Osteoblast (primary cell): ENCODE data around the gene CNTNAP4. TPM values are rescaled to one million over a fixed set of nuclear protein-coding genes. Genes with fewer than 3 reads are reported as not detected.

Experiments used
- DNase-seq: peaks from one replicate; pipeline ENCODE4 v3.0.0; 2011; ENCODE audit warnings: low spot score, mixed read lengths; ENCODE audit not compliant: insufficient read length; ENCODE audit errors: missing footprints
- H2AFZ ChIP-seq: 2 replicates; pipeline ENCODE4 v1.6.0; 2011; ENCODE audit warnings: mild to moderate bottlenecking, low read length
- H3K27ac ChIP-seq: 2 replicates; pipeline ENCODE4 v1.5.1; 2011; ENCODE audit warnings: mild to moderate bottlenecking, low read depth, low read length, moderate library complexity
- H3K27me3 ChIP-seq: 2 replicates; pipeline ENCODE4 v1.6.0; 2012; ENCODE audit warnings: mild to moderate bottlenecking, control low read depth, inconsistent platforms, low read length, moderate library complexity; ENCODE audit not compliant: insufficient read depth
- H3K36me3 ChIP-seq: 2 replicates; pipeline ENCODE4 v1.5.1; 2011; ENCODE audit warnings: mild to moderate bottlenecking, low read length, control low read depth, moderate library complexity; ENCODE audit not compliant: insufficient read depth
- H3K4me1 ChIP-seq: 2 replicates; pipeline ENCODE4 v1.5.1; 2011; ENCODE audit warnings: mild to moderate bottlenecking, low read length, control low read depth, moderate library complexity; ENCODE audit not compliant: insufficient read depth
- H3K4me2 ChIP-seq: 2 replicates; pipeline ENCODE4 v1.6.0; 2011; ENCODE audit warnings: mild to moderate bottlenecking, low read length; ENCODE audit not compliant: insufficient read depth
- H3K4me3 ChIP-seq: fragments of 200-600 bp; sonication (generic); 3 replicates; pipeline ENCODE4 v1.5.1; 2012; ENCODE audit warnings: mild to moderate bottlenecking, low read length, inconsistent platforms; ENCODE audit not compliant: insufficient read depth
- H3K79me2 ChIP-seq: 2 replicates; pipeline ENCODE4 v1.6.0; 2012; ENCODE audit warnings: mild to moderate bottlenecking, low read length, control low read depth, inconsistent platforms; ENCODE audit not compliant: insufficient read depth
- H3K9me3 ChIP-seq: 2 replicates; pipeline ENCODE4 v1.5.1; 2011; ENCODE audit warnings: low read depth, low read length, control low read depth
- H4K20me1 ChIP-seq: 2 replicates; pipeline ENCODE4 v1.6.0; 2012; ENCODE audit warnings: mild to moderate bottlenecking, low read length, control low read depth; ENCODE audit not compliant: insufficient read depth
- CTCF ChIP-seq: IDR thresholded peaks from 2 replicates; pipeline ENCODE4 v1.5.1; 2011; ENCODE audit warnings: mild to moderate bottlenecking, low read depth, low read length, moderate library complexity; ENCODE audit errors: extremely low read depth
- total RNA-seq: library from RNA; depleted of rRNA; stranded (reverse); fragments of >200 nt; gene quantifications from 2 replicates; pipeline ENCODE4 v1.2.3, GENCODE V29; 2012

Gene CNTNAP4
- total RNA-seq, 1 donor: under 0.01 TPM

DNA sequence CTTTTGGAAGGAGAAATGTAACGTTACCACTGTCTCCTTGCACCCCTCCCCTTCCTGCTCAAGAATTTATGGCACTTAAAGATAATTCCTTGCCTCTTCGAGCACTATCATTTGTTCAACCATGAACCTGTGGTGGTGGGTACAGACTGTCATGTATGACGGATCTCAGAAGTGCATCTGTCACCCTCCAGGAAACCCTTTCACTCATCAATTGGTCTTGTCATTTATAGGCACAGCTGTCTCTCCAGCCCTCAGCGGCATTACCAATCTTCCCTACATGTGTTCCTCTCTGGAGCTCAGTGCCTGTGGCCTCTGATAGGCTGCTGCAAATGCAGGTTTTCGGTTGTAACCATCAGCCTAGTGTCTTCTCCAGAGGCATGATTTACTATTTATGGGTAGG, 15.0 kb downstream of the CNTNAP4 start:
- no peaks in the 10 kb centered on the region for H3K27me3 ChIP-seq
- H2AFZ ChIP-seq: no peak overlapping the region
- no peak overlapping the region for H3K4me2 ChIP-seq
- H3K79me2 ChIP-seq: no peaks in the 10 kb centered on the region
- H3K4me3 ChIP-seq: no peak overlapping the region
- no peak for DNase-seq
- H4K20me1 ChIP-seq: no peaks in the 10 kb centered on the region
- no peaks in the 10 kb centered on the region for H3K9me3 ChIP-seq
- no peak overlapping the region for H3K27ac ChIP-seq
- peaks cover 10% of the 10 kb centered on the region for H3K4me1 ChIP-seq
- no peaks in the 10 kb centered on the region for H3K36me3 ChIP-seq
- TF ChIP-seq CTCF: no peak

DNA sequence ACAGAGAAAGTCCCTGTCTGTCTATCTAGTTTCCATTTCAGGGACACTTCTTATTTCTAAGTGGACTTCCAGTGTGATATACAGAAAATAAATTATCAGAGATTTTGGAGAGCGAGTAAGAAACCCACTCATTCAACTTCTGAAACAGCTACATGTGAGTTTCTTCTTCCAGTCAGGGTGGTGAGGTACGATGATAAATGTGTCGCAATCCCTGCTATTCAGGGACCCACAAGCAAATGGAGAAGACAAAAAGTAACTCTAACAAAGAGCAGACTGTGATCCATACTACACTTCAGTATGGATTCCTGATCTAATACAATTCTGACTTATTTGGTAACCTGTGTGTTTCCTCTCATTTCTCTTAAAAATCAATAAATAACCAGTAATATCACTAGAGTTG, 16.8 kb downstream of the CNTNAP4 start:
- no peak for DNase-seq
- Histone ChIP-seq H3K4me1 (peaks cover 10% of the 10 kb centered on the region), H3K36me3 (no peaks in the 10 kb centered on the region), H4K20me1 (no peaks in the 10 kb centered on the region), H3K9me3 (no peaks in the 10 kb centered on the region), H3K4me3 (no peak overlapping the region), H2AFZ (no peak overlapping the region), H3K27me3 (no peaks in the 10 kb centered on the region), H3K79me2 (no peaks in the 10 kb centered on the region), H3K4me2 (no peak overlapping the region), H3K27ac (no peak overlapping the region)
- no peak for TF ChIP-seq CTCF

DNA sequence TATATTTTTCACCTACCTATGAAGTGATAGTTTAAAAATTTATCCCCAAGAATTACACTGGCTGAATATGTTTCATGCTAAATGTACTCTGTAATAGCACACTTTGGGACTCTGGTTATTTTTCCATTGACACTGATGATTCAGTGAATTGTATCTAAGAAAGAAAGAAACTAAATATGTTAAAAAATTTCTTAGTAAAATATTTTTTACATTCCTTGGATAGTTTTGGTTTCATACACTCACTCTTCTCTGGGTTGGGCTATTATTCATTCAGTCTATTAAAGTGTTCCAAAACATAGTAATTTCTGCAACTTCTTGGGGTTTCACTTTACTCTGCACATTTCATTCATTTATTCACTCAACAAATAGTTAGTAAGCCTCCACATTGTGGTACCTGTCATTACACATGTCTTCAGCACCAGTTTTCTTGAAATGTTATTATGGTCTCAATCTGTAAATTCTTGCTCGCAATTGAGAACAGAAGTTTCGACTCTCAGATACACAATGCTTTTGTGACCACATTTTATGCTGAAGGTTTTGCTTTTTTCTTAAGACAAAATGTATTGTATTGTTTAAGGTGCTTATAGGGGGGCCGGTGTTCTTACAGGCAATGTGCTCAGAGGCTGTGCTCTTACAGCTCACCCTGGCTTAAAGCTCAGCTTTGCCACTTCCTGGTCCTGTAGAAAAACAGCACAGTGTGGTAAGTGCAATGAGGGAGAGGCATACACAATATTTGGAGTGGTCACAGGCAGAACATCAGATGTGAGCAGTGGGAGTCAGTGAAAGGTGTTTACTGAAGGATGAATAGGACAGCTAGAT, 17.4 kb downstream of the CNTNAP4 start:
- TF ChIP-seq CTCF: no peak
- no peak overlapping the region for H2AFZ ChIP-seq

DNA sequence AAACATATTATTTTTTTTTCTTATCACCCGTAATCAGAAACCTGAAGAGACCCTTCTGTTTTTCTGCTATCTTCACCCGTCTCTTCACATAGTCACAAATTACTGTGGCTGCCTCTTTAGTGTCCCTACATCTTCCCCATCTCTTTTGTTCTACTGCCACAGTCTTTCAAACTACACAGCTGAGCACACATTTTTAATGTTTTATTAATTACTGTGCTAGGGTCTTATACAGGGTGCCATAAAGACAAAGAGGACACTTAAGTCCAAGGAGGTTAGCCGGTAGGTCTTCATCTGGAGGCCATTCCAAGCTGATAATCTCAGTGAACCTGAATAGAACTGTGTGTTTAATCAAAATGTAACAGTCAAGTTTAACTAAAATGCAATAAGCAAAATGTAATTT, 20.7 kb downstream of the CNTNAP4 start:
- Histone ChIP-seq H3K4me3 (no peak overlapping the region), H3K79me2 (no peaks in the 10 kb centered on the region), H3K27ac (no peak overlapping the region), H3K4me2 (no peak overlapping the region), H3K9me3 (no peaks in the 10 kb centered on the region), H3K27me3 (no peaks in the 10 kb centered on the region), H3K36me3 (no peaks in the 10 kb centered on the region), H4K20me1 (no peaks in the 10 kb centered on the region), H2AFZ (no peak overlapping the region), H3K4me1 (peaks cover 10% of the 10 kb centered on the region)
- DNase-seq: no peak
- TF ChIP-seq CTCF: no peak

More for the DNA sequence above, 17.4 kb downstream of the CNTNAP4 start:
- H3K27me3 ChIP-seq: no peaks in the 10 kb centered on the region
- H3K9me3 ChIP-seq: no peaks in the 10 kb centered on the region
- H3K36me3 ChIP-seq: no peaks in the 10 kb centered on the region
- H3K4me2 ChIP-seq: no peak overlapping the region
- no peak overlapping the region for H3K4me3 ChIP-seq
- no peak for DNase-seq
- no peak overlapping the region for H3K27ac ChIP-seq
- no peaks in the 10 kb centered on the region for H3K79me2 ChIP-seq
- H4K20me1 ChIP-seq: no peaks in the 10 kb centered on the region
- H3K4me1 ChIP-seq: peaks cover 10% of the 10 kb centered on the region
